Neural cell (in vitro differentiated cells): ENCODE data around the gene REPIN1. TPM values are rescaled to one million over a fixed set of nuclear protein-coding genes. Genes with fewer than 3 reads are reported as not detected.

Experiments used
- H2AFZ ChIP-seq: fragments of 200-600, 300-800 bp; sonication (generic), shearing (Covaris generic); 2 replicates; pipeline ENCODE4 v1.6.0; 2014; ENCODE audit warnings: low read depth, mild to moderate bottlenecking, antibody characterized with exemption, low read length, moderate library complexity
- H3F3A ChIP-seq: fragments of 200-600 bp; shearing (Covaris generic); 2 replicates; pipeline ENCODE4 v1.6.1; 2016; ENCODE audit warnings: mild to moderate bottlenecking, moderate library complexity, mixed read lengths, antibody characterized with exemption, low read length; ENCODE audit not compliant: insufficient read depth, poor library complexity, severe bottlenecking
- H3K27ac ChIP-seq: fragments of 200-600, 300-800 bp; sonication (generic), shearing (Covaris generic); 2 replicates; pipeline ENCODE4 v1.5.1; 2014; ENCODE audit warnings: mild to moderate bottlenecking, low read length, moderate library complexity
- H3K27me3 ChIP-seq: fragments of 300-800, 200-600 bp; sonication (generic), shearing (Covaris generic); 2 replicates; pipeline ENCODE4 v1.6.0; 2014; ENCODE audit warnings: mild to moderate bottlenecking, low read depth, low read length, moderate library complexity; ENCODE audit not compliant: insufficient read depth
- H3K36me3 ChIP-seq: fragments of 300-800, 200-600 bp; sonication (generic), shearing (Covaris generic); 2 replicates; pipeline ENCODE4 v1.5.1; 2014; ENCODE audit warnings: mild to moderate bottlenecking, antibody characterized with exemption, low read length, moderate library complexity; ENCODE audit not compliant: insufficient read depth
- H3K4me2 ChIP-seq: fragments of 300-800, 200-600 bp; sonication (generic), shearing (Covaris generic); 2 replicates; pipeline ENCODE4 v1.6.0; 2014; ENCODE audit warnings: mild to moderate bottlenecking, low read length
- H3K4me3 ChIP-seq: fragments of 300-800, 200-600 bp; sonication (generic), shearing (Covaris generic); 2 replicates; pipeline ENCODE4 v1.5.1; 2014; ENCODE audit warnings: mild to moderate bottlenecking, low read length, moderate library complexity
- H3K79me2 ChIP-seq: fragments of 200-600 bp; shearing (Covaris generic); replicated peaks from 2 replicates; pipeline ENCODE4 v1.6.0; 2014; ENCODE audit warnings: mild to moderate bottlenecking, low read length, moderate library complexity; ENCODE audit not compliant: insufficient read depth
- H3K9ac ChIP-seq: fragments of 300-800, 200-600 bp; sonication (generic), shearing (Covaris generic); 2 replicates; pipeline ENCODE4 v1.6.1; 2016; ENCODE audit warnings: mild to moderate bottlenecking, low read length, mixed read lengths
- H3K9me2 ChIP-seq: fragments of 200-600 bp; shearing (Covaris generic); 2 replicates; pipeline ENCODE4 v1.6.1; 2016; ENCODE audit warnings: mild to moderate bottlenecking, low read length, mixed read lengths; ENCODE audit not compliant: insufficient read depth
- H3K9me3 ChIP-seq: fragments of 200-600, 300-800 bp; sonication (generic), shearing (Covaris generic); 2 replicates; pipeline ENCODE4 v1.6.1; 2016; ENCODE audit warnings: mild to moderate bottlenecking, mixed run types, low read length, moderate library complexity, mixed read lengths
- H4K20me1 ChIP-seq: fragments of 200-600 bp; shearing (Covaris generic); 2 replicates; pipeline ENCODE4 v1.6.1; 2016; ENCODE audit warnings: mild to moderate bottlenecking, mixed run types; ENCODE audit not compliant: insufficient read depth
- EP300 ChIP-seq: fragments of 450-650 bp; conservative IDR thresholded peaks from 2 replicates; pipeline ENCODE4 v1.6.1; 2014; ENCODE audit warnings: antibody characterized with exemption, mild to moderate bottlenecking, moderate library complexity; ENCODE audit not compliant: poor library complexity, severe bottlenecking
- EZH2 ChIP-seq: fragments of 200-600, 300-800 bp; shearing (Covaris generic), sonication (generic); IDR thresholded peaks from 2 replicates; pipeline ENCODE4 v1.6.1; 2014; ENCODE audit warnings: antibody characterized with exemption, low read length, borderline replicate concordance, mild to moderate bottlenecking; ENCODE audit not compliant: insufficient read depth, poor library complexity, severe bottlenecking
- MXI1 ChIP-seq: fragments of 450-650 bp; conservative IDR thresholded peaks from 2 replicates; pipeline ENCODE4 v1.6.1; 2014; ENCODE audit warnings: antibody characterized with exemption, mild to moderate bottlenecking; ENCODE audit not compliant: poor library complexity, severe bottlenecking
- POLR2AphosphoS5 ChIP-seq: IDR thresholded peaks from 2 replicates; pipeline ENCODE4 v1.6.1; 2012
- RAD21 ChIP-seq: fragments of 450-650 bp; conservative IDR thresholded peaks from 2 replicates; pipeline ENCODE4 v1.6.1; 2014; ENCODE audit warnings: antibody characterized with exemption, mild to moderate bottlenecking, moderate library complexity
- REST ChIP-seq: IDR thresholded peaks from 2 replicates; pipeline ENCODE4 v1.6.1; 2012; ENCODE audit warnings: borderline replicate concordance
- SMC3 ChIP-seq: fragments of 450-650 bp; conservative IDR thresholded peaks from 2 replicates; pipeline ENCODE4 v1.6.1; 2014; ENCODE audit warnings: antibody characterized with exemption, mild to moderate bottlenecking, moderate library complexity; ENCODE audit not compliant: poor library complexity
- TAF1 ChIP-seq: IDR thresholded peaks from 2 replicates; pipeline ENCODE4 v1.6.1; 2012; ENCODE audit warnings: low read depth
- polyA plus RNA-seq: library from polyadenylated mRNA; depleted of rRNA; stranded (reverse); fragments of >200 nt; gene quantifications from 2 replicates; pipeline ENCODE4 v1.2.3, GENCODE V29; 2014
- TF ChIP-seq, protein P1 (sequence below): fragments of 450-650 bp; IDR thresholded peaks from 2 replicates; pipeline ENCODE4 v1.5.1; 2014; ENCODE audit warnings: antibody characterized with exemption, mild to moderate bottlenecking, moderate library complexity; ENCODE audit not compliant: poor library complexity, severe bottlenecking

Gene REPIN1
- polyA plus RNA-seq, 1 donor from 2014 or later: 95.5 TPM

GRCh38 chr7:150351587-150352194 lies 16.9 kb upstream of the REPIN1 start:
- no peaks in the 10 kb centered on the region for H3K27me3 ChIP-seq

GRCh38 chr7:150355666-150356059 lies 13.0 kb upstream of the REPIN1 start:
- no peaks in the 10 kb centered on the region for H3K36me3 ChIP-seq
- no peak overlapping the region for H3K4me3 ChIP-seq
- H3K79me2 ChIP-seq: no peaks in the 10 kb centered on the region
- no peaks in the 10 kb centered on the region for H4K20me1 ChIP-seq
- H3K9me2 ChIP-seq: no peaks in the 10 kb centered on the region
- H2AFZ ChIP-seq: no peak overlapping the region
- no peaks in the 10 kb centered on the region for H3K9me3 ChIP-seq
- H3F3A ChIP-seq: no peaks in the 10 kb centered on the region
- no peak overlapping the region for H3K27ac ChIP-seq
- H3K4me2 ChIP-seq: no peak overlapping the region
- H3K9ac ChIP-seq: no peak overlapping the region
- no peaks in the 10 kb centered on the region for H3K27me3 ChIP-seq
- TF ChIP-seq MXI1 (no peak), RAD21 (no peak), SMC3 (no peak), POLR2AphosphoS5 (no peak), EZH2 (no peak), REST (no peak), EP300 (no peak)

More at GRCh38 chr7:150351587-150352194, 16.9 kb upstream of the REPIN1 start:
- Histone ChIP-seq H3K27ac (no peak overlapping the region), H3K9me2 (no peaks in the 10 kb centered on the region), H3K9me3 (peaks cover 6% of the 10 kb centered on the region), H2AFZ (no peak overlapping the region), H3K4me3 (no peak overlapping the region), H4K20me1 (no peaks in the 10 kb centered on the region), H3K36me3 (no peaks in the 10 kb centered on the region), H3K4me2 (no peak overlapping the region), H3K79me2 (no peaks in the 10 kb centered on the region), H3K9ac (no peak overlapping the region), H3F3A (no peaks in the 10 kb centered on the region)
- TF ChIP-seq EP300 (no peak), TAF1 (no peak), RAD21 (no peak), POLR2AphosphoS5 (no peak), SMC3 (no peak), EZH2 (no peak), REST (no peak), MXI1 (no peak)
- TF ChIP-seq, protein P1, sequence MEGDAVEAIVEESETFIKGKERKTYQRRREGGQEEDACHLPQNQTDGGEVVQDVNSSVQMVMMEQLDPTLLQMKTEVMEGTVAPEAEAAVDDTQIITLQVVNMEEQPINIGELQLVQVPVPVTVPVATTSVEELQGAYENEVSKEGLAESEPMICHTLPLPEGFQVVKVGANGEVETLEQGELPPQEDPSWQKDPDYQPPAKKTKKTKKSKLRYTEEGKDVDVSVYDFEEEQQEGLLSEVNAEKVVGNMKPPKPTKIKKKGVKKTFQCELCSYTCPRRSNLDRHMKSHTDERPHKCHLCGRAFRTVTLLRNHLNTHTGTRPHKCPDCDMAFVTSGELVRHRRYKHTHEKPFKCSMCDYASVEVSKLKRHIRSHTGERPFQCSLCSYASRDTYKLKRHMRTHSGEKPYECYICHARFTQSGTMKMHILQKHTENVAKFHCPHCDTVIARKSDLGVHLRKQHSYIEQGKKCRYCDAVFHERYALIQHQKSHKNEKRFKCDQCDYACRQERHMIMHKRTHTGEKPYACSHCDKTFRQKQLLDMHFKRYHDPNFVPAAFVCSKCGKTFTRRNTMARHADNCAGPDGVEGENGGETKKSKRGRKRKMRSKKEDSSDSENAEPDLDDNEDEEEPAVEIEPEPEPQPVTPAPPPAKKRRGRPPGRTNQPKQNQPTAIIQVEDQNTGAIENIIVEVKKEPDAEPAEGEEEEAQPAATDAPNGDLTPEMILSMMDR: no peak
